LNCaP clone FGC (cell line): ENCODE data around the gene NAA25.
A peak's percentile ranks its signal among the peaks of the same experiment; 100 is the strongest.

Experiments
- DNase-seq: peaks from one replicate; pipeline ENCODE4 v3.0.0-alpha.2; 2011; ENCODE audit warnings: low read depth
- H3K4me3 ChIP-seq: 2 replicates; pipeline ENCODE4 v1.5.1; 2011; ENCODE audit warnings: mild to moderate bottlenecking, low read depth, low read length, control low read depth
- TF ChIP-seq, protein P1 (sequence below): IDR thresholded peaks from 2 replicates; pipeline ENCODE4 v1.5.1; 2012; ENCODE audit warnings: mild to moderate bottlenecking; ENCODE audit not compliant: control insufficient read depth, insufficient read depth; ENCODE audit errors: extremely low read depth

NAA25 gene

DNA sequence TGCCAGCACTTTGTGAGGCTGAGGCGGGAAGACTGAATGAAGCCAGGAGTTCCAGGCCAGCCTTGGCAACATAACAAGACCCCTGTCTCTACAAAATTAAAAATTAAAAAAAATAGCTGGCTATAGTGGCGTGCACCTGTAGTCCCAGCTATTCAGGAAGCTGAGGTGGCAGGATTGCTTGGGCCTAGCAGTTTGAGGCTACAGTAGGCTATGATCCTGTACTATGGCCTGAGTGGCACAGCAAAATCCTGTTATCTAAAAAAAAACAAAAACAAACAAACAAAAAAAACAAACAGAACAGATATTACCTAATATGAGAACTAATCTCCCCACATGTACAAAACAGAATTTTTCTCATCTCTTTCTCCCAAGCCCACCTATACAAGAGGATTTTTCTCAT, 111.3 kb downstream of the NAA25 start:
- no peak overlapping the region for H3K4me3 ChIP-seq
- TF ChIP-seq, protein P1, sequence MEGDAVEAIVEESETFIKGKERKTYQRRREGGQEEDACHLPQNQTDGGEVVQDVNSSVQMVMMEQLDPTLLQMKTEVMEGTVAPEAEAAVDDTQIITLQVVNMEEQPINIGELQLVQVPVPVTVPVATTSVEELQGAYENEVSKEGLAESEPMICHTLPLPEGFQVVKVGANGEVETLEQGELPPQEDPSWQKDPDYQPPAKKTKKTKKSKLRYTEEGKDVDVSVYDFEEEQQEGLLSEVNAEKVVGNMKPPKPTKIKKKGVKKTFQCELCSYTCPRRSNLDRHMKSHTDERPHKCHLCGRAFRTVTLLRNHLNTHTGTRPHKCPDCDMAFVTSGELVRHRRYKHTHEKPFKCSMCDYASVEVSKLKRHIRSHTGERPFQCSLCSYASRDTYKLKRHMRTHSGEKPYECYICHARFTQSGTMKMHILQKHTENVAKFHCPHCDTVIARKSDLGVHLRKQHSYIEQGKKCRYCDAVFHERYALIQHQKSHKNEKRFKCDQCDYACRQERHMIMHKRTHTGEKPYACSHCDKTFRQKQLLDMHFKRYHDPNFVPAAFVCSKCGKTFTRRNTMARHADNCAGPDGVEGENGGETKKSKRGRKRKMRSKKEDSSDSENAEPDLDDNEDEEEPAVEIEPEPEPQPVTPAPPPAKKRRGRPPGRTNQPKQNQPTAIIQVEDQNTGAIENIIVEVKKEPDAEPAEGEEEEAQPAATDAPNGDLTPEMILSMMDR: no peak
- DNase-seq: no peak

DNA sequence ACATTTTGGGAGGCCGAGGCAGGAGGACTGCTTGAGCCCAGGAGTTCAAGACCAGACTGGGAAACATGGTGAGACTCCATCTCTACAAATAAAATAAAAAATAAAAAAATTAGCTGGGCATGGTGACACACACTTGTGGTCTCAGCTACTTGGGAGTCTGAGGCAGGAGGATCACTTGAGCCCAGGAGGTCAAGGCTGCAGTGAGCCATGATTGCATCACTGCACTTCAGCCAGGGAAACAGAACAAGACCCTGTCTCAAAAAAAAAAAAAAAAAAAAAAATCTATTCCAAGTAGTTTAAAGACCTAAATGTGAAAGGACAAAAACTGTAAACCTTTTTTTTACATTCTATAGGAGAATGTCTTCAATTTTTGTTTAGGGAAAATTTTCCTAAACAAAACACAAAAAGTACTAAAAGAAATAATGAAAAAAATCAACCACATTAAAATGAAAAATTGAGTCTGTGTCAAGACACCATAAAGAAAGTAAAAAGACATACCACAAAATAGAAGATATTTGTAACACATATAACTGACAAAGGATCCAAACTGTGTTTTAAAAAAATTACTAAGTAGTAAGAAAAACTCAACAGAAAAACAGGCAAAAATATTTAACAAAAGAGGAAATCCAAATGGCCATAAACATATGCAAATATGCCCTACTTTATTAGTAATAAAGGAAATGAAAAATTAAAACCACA, 112.7 kb downstream of the NAA25 start:
- H3K4me3 ChIP-seq: no peak overlapping the region
- no peak for DNase-seq
- TF ChIP-seq, protein P1: no peak

DNA sequence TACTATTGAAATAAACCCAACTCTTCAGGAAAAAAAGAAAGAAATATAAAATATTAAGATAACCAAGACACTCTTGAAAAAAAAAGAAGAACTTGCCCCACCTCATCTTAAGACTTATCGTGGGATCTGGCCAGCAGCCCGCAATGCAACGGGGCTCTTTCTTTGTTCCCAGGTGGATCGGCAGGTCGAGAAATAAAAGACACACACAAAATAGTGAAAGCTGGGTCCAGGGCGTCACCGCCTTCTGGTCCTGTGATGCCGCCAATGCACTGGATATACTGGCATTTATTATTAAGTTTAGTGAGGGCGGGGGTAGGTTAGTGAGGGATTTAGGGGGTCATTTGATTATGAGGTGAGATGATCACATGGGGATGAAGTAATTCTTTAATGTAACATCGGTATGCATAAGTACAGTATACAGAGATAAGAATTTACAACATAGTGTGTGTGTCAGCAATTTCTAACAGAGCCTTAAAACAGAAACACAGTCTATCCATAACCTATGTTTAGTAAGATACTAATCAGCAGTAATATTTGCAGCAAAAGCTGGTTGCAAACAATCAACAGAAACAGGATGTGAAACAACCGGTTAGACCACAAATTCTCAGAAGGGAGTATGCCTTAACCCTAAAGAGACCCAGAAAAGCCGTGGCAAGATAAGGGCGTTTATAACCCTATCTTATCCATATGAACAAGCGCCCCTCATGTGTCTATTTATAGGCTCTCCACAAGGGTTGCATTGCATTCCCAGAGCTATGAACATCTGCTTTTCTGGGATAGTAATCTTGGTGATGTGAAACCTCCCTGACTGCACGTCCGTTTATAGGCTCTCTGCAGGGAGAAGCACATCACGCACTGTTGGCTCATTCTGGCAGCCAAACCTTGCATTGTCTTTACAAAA, 114.1 kb downstream of the NAA25 start:
- H3K4me3 ChIP-seq: peak overlapping the region; percentile 41
- peak; percentile 81 for DNase-seq

DNA sequence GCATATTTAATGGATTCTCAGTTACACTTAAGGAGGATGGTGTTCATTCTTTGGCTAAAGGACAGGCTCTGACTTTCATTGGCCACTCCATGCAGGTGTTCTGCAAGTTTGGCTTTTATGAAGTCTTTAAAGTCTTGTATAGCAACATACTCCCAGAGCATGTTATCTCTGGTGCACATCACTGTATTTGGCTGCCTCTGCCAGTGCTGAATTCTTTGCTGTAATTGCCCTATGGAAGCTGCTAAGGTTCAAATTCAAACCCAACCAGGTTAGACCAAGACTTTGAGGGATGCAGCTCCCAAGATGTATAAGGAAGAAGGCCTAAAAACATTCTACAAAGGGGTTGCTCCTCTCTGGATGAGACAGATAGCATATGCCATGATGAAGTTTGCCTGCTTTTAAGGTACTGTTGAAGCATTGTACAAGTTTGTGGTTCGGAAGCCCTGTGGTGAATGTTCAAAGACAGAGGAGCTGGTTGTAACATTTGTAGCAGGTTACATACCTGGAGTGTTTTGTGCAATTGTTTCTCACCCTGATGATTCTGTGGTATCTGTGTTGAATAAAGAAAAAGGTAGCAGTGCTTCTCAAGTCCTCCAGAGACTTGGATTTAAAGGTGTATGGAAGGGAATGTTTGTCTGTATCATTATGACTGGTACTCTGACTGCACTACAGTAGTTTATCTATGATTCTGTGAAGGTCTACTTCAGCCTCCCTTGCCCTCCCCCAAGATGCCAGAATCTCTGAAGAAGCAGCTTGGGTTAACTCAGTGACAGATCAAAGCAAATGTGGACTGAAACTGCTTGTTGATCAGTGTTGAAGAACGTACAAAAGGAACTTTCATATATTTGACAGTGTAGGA, 115.1 kb downstream of the NAA25 start:
- peak overlapping the region; percentile 41 for H3K4me3 ChIP-seq
- DNase-seq: no peak
- TF ChIP-seq, protein P1: no peak

DNA sequence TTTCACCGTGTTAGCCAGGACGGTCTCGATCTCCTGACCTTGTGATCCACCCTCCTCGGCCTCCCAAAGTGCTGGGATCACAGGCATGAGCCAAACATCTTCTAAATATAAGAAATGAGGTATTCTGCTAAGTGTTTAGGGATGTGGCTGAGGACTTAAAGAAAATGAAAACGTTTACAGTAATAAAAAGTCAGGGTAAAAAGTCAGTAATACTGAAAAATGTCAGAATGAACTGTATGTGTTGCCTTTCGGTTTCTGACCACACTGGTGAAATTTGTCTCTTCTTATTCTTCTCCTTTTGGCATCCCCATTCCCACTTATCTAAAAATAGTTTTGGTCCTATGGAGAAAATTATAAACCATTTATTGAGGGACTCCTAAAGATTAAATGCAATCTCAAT, 116.1 kb downstream of the NAA25 start:
- no peak for DNase-seq

DNA sequence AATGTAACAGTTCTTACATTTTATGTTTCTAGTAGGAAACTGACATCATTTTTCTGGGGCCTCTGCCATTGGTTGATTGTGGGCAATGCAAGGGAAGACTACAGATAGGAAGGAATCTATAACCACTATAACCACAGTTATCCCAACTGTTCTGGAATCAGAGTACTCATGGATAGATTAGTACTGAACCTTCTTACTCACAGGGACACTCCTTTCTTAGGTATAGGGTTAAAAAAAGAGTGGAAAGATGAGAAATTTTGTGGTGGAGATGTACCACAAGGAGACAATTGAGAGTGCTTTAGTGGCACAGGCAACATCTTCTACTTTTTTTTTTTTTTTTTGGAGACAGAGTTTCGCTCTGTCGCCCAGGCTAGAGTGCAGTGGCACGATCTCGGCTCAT, 116.6 kb downstream of the NAA25 start:
- TF ChIP-seq, protein P1: no peak
- no peak overlapping the region for H3K4me3 ChIP-seq
- no peak for DNase-seq

More for the DNA sequence above, 116.1 kb downstream of the NAA25 start:
- TF ChIP-seq, protein P1: no peak
- H3K4me3 ChIP-seq: no peak overlapping the region

DNA sequence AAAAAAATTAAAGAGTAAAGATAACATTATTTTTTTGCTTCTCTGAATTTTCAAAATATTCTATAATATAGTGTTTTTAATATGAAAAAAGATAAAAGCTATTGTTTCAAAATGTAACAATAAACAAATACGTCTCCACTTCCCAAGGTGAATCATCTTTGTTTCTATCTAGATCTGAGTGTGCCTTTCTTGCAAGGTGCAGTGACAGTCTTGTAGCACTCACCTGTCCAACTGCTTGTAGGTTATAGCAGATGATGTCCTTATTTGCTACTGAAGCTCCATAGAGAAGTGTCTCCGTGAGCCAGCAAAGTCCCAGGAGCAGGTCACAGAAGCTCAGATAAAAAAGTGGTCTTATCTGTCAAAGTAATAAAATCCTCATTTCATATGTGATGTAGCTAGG, 117.0 kb downstream of the NAA25 start:
- no peak overlapping the region for H3K4me3 ChIP-seq
- DNase-seq: no peak
- TF ChIP-seq, protein P1: no peak
